Stimulated activated effector memory CD8-positive, alpha-beta T cell treated with anti-CD3 and anti-CD28 coated beads, Interleukin-12 subunit alpha, Interleukin-12 subunit beta, amount 100 ng/mL, for 72 hours (primary cell): ENCODE measurements around the gene PLXDC2.
"Not testable (repeated sequence)": the region's sequence is repeated elsewhere in the genome, so short reads cannot be mapped to it uniquely, and the experiment has no call there.

Source experiments
- ATAC-seq: fragments of 150-1000 bp; cut with Tn5 transposase; 2 replicates; pipeline ENCODE4 v1.10.0; 2021
- DNase-seq, 2 donors: peaks; one replicate each; pipeline ENCODE4 v3.0.0; 2021 to 2022; ENCODE audit warnings: low spot score in 2 of 2
- H3K27ac Mint-ChIP-seq: one replicate; pipeline ENCODE4 v1.8.0; 2022; ENCODE audit warnings: mild to moderate bottlenecking, mixed read lengths
- H3K36me3 Mint-ChIP-seq: one replicate; pipeline ENCODE4 v1.8.0; 2022; ENCODE audit warnings: mild to moderate bottlenecking, mixed read lengths
- H3K4me1 Mint-ChIP-seq: one replicate; pipeline ENCODE4 v1.8.0; 2022; ENCODE audit warnings: mixed read lengths
- H3K4me3 Mint-ChIP-seq: one replicate; pipeline ENCODE4 v1.8.0; 2022; ENCODE audit warnings: mild to moderate bottlenecking, mixed read lengths
- H3K9me3 Mint-ChIP-seq: one replicate; pipeline ENCODE4 v1.8.0; 2022; ENCODE audit warnings: mixed read lengths

Gene PLXDC2

DNA sequence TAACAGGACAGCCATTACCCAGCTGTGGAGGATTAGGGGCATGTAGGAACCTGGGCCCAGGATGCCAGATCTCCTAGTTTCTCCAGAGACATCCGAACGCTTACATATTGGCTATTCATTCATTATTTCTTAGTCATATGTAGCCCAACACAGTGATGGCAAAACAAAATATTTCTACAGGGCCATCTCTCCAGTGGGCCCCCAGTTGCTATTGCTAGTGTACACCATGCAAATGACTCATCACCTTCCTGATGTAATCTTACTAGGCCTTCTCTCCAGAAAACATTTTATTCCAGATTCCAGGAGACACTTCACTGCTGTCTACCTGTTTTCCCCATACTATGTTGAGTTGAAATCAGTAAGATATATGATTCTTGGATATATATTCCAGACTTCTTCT, 201.7 kb downstream of the PLXDC2 start:
- ATAC-seq: no peak
- no peak overlapping the region for H3K4me3 Mint-ChIP-seq
- peaks cover 21% of the 10 kb centered on the region for H3K9me3 Mint-ChIP-seq
- H3K4me1 Mint-ChIP-seq: no peaks in the 10 kb centered on the region
- no peaks in the 10 kb centered on the region for H3K36me3 Mint-ChIP-seq
- no peak overlapping the region for H3K27ac Mint-ChIP-seq
- DNase-seq: no peak

DNA sequence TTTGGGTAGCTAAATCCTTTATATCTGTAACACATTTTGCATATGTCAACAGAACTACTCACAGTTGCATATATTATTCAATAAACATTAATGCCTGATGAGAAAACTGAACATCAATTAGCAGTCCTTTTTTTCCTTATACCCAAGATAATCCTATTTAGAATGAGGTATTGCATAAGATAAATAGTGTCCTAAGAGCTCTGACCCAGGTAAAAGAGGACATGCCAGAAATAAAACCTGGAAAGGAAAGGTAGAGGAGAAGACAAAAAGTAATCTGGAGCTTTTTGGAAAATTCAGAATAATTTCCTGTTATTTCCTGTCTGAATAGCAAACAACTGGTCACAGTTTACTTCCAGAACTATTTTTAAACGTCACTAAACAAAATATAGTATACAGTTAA, 204.4 kb downstream of the PLXDC2 start:
- ATAC-seq (no peak), DNase-seq (no peak)
- Mint-ChIP-seq H3K4me1 (no peaks in the 10 kb centered on the region), H3K36me3 (no peaks in the 10 kb centered on the region), H3K9me3 (peaks cover 7% of the 10 kb centered on the region), H3K27ac (no peak overlapping the region), H3K4me3 (no peak overlapping the region)

DNA sequence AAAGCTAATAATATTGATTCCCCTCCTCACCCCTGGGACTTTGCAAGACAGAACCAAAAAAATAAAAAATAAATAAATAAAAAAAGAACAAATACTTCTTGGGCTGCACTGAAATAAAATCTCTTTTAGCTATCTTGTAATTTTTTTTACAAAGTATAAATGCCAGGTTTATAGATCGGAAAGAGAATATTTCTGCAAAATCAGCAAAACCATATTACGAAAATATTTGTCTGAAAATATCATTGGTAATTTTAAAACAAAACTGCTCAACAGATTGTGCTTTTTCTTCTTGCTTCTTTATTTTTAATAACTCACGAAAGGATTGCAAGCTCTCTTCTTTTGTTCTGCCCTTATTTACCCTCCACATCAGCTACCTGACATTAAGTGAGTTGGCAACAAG, 213.3 kb downstream of the PLXDC2 start:
- no peak for ATAC-seq
- no peaks in the 10 kb centered on the region for H3K4me1 Mint-ChIP-seq
- no peaks in the 10 kb centered on the region for H3K36me3 Mint-ChIP-seq
- peaks cover 10% of the 10 kb centered on the region for H3K9me3 Mint-ChIP-seq
- no peak for DNase-seq
- H3K4me3 Mint-ChIP-seq: no peak overlapping the region
- H3K27ac Mint-ChIP-seq: no peak overlapping the region

DNA sequence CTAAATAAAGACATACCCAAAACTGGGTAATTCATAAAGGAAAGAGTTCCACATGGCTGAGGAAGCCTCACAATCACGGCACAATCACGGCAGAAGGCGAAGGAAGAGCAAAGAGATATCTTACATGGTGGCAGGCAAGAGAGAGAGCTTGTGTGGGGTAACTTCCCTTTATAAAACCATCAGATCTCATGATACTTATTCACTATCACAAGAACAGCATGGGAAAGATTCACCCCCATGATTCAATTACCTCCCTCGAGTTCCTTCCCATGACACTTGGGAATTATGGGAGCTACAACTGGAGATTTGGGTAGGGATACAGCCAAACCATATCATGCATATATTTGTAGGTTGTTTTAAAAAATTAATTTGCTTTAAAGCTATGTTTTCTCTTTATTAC, 217.2 kb downstream of the PLXDC2 start:
- Mint-ChIP-seq H3K27ac (no peak overlapping the region), H3K36me3 (no peaks in the 10 kb centered on the region), H3K4me3 (no peak overlapping the region), H3K9me3 (peaks cover 10% of the 10 kb centered on the region), H3K4me1 (no peaks in the 10 kb centered on the region)
- ATAC-seq (no peak), DNase-seq (no peak)

DNA sequence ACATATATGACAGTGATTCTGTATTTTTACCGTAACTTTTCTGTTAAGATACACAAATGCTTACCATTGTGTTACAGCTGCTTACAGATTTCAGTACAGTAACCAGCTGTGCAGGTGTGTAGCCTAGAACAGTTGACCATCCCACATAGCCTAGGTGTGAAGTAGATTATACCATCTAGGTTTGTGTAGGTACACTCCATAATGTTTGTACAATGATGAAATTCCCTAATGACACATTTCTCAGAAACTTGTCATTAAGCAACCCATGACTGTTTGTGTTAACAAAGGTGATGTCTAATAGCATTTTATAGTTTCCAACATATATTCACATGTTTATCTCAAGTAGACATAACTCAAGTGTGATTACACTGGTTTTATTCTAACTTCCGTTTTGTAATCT, 218.5 kb downstream of the PLXDC2 start:
- Mint-ChIP-seq H3K27ac (no peak overlapping the region), H3K36me3 (no peaks in the 10 kb centered on the region)

DNA sequence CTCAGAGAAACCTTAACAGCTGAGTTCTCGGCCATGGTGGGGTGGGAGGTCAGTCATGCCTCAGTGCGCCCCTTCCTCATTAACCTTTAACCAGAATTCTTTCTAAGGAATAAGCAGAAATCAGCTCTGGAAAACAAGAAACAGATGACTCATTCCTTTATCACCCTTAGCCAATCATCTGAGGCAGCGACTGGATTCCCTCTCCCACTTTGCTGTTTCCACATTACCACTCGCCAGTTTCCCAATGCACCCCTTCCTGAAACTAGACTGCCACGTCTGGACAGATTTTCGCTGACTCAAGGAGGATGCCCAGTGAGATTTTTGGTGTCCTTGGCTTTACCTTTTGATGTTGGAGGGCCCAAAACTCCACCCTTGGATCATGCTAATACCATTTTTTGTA, 223.8 kb downstream of the PLXDC2 start:
- ATAC-seq (no peak), DNase-seq (no peak)
- H3K9me3 Mint-ChIP-seq: peaks cover 12% of the 10 kb centered on the region
- no peak overlapping the region for H3K27ac Mint-ChIP-seq
- no peak overlapping the region for H3K4me3 Mint-ChIP-seq
- H3K4me1 Mint-ChIP-seq: no peaks in the 10 kb centered on the region
- H3K36me3 Mint-ChIP-seq: no peaks in the 10 kb centered on the region

More for the DNA sequence above, 218.5 kb downstream of the PLXDC2 start:
- no peak overlapping the region for H3K4me3 Mint-ChIP-seq
- H3K4me1 Mint-ChIP-seq: no peaks in the 10 kb centered on the region
- H3K9me3 Mint-ChIP-seq: peaks cover 12% of the 10 kb centered on the region
- DNase-seq (no peak), ATAC-seq (no peak)

DNA sequence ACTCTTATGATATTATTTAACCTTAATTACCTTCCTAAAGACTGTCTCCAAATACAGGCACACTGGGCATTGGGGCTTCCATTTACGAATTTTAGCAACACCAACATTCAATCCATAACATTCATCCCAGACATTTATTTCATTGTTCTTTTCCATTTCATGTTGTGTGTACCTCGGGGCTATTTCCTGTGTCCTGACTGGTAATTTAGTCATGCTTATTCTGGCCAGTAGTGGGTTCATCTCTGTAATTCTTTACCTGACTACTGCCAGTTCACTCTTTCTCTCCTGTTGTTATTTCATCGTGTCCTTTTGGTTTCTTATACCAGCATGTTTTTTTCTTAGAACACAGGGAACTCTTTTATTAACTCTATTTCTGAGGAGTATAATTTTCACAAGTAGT, 225.7 kb downstream of the PLXDC2 start:
- Mint-ChIP-seq H3K9me3 (peaks cover 12% of the 10 kb centered on the region), H3K4me1 (no peaks in the 10 kb centered on the region), H3K36me3 (no peaks in the 10 kb centered on the region), H3K27ac (no peak overlapping the region), H3K4me3 (no peak overlapping the region)
- DNase-seq (no peak), ATAC-seq (no peak)

DNA sequence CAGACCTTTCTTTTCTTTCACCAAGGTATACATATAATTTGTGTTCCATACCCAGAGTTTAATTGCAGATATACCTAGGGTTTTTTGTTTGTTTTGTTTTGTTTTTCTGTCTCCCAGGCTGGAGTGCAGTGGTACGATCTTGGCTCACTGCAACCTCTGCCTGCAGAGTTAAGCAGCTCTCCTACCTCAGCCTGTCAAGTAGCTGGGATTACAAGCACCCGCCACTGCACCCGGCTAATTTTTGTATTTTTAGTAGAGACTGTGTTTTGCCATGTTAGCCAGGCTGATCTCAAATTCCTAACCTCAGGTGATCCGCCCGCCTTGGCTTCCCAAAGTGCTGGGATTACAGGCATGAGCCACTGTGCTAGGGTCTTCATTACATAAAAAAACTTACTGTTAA, 228.9 kb downstream of the PLXDC2 start:
- H3K9me3 Mint-ChIP-seq: peaks cover 14% of the 10 kb centered on the region
- not testable (repeated sequence) for H3K4me3 Mint-ChIP-seq, H3K4me1 Mint-ChIP-seq, DNase-seq, H3K27ac Mint-ChIP-seq, ATAC-seq, H3K36me3 Mint-ChIP-seq

DNA sequence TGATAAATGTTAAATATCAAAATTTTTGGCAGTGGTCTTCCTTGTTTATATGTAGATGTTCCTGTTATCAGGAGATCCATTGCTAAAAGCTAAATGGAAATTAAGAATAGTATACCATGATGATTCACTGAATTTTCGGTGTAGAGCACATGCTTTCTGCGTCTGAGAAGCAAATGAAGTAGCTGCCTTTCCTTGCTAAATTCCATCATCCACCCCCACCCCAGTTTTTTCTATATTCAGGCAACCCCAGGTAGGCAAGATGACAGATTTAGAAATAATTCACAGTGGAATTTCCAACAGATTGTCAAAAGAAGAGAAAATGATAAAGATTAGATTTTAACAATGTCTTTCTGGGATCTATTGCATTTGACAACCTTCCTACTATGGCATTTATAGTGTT, 231.9 kb downstream of the PLXDC2 start:
- peaks cover 10% of the 10 kb centered on the region for H3K9me3 Mint-ChIP-seq
- H3K27ac Mint-ChIP-seq: no peak overlapping the region
- no peaks in the 10 kb centered on the region for H3K4me1 Mint-ChIP-seq
- no peak for ATAC-seq
- no peak overlapping the region for H3K4me3 Mint-ChIP-seq
- DNase-seq: no peak
- no peaks in the 10 kb centered on the region for H3K36me3 Mint-ChIP-seq

DNA sequence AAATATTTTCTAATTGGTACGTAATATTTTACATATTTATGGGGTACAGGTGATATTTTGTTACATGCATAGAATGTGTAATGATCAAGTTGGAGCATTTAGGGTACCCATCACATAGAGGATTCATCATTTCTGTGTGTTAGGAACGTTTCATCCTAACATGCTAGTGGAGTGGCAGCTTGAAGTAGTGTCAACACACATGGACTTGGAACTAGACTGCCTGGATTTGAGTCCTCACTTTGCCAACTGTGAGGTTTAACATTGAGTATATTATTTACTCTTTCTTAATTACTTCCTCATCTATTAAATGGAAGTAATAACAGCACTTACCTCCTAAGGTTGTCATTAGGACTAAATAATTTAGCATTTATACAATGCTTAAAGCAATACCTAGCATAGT, 241.9 kb downstream of the PLXDC2 start:
- H3K4me3 Mint-ChIP-seq: no peak overlapping the region
- peaks cover 11% of the 10 kb centered on the region for H3K9me3 Mint-ChIP-seq
- no peaks in the 10 kb centered on the region for H3K36me3 Mint-ChIP-seq
- ATAC-seq (no peak), DNase-seq (no peak)
- no peaks in the 10 kb centered on the region for H3K4me1 Mint-ChIP-seq
- H3K27ac Mint-ChIP-seq: no peak overlapping the region

DNA sequence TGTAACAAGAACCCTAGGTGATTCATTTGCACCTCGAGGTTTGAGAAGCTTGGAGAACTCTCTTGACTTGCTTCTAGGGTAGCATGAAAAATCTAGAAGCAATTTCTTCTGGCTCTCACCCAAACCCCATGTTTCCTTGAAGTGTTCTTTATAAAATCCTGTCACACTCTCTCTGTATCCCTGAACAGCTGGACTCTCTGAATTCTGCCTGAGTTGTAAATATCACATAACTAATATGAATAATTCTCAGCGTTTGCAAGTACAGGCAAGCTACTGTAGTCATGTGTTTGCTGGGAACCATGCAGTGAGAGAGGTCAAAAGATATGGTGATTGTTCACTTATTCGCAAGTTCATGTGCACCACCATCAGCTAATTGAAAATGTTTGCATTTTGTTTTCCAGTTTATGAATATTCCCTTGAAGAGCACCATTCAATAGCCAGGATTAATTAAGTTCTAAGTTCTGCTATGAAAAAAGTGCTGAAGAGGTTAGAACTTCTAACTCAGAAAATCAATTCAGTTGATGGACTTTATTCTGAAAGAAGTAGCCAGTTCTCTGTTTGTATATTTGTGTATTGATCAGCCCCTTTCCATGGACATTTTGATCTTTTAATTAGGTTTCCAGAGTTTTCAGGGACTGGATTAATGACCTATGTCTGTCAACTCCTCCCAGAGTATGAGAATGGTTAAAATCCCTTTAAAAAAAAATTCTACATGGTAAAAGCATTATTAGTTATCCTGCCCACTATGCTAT, 243.0 kb downstream of the PLXDC2 start:
- Mint-ChIP-seq H3K9me3 (peaks cover 13% of the 10 kb centered on the region), H3K4me1 (no peaks in the 10 kb centered on the region), H3K4me3 (no peak overlapping the region), H3K36me3 (no peaks in the 10 kb centered on the region), H3K27ac (no peak overlapping the region)
- ATAC-seq (no peak), DNase-seq (no peak)

DNA sequence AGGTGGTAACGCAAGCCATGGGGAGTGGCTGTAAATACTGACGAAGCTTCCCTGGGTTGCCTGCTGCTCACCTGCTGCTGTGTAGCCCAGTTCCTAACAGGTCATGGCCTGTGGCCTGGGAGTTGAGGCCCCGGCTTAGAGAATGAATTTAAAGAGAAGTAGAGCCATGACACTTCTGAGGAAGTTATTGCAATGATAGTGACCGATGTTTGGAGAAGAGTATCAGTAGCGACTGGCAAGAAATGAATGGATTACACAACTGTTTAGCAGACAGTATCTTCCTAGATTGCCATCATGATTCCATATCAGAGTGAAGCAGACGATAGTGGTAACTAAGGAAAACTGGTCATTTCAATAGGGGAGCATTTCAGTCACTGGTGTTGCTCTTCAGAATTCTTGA, 249.6 kb downstream of the PLXDC2 start:
- H3K36me3 Mint-ChIP-seq: no peaks in the 10 kb centered on the region
- H3K27ac Mint-ChIP-seq: no peak overlapping the region
- ATAC-seq (no peak), DNase-seq (no peak)
- H3K4me1 Mint-ChIP-seq: no peaks in the 10 kb centered on the region
- no peak overlapping the region for H3K4me3 Mint-ChIP-seq
- peaks cover 21% of the 10 kb centered on the region for H3K9me3 Mint-ChIP-seq

DNA sequence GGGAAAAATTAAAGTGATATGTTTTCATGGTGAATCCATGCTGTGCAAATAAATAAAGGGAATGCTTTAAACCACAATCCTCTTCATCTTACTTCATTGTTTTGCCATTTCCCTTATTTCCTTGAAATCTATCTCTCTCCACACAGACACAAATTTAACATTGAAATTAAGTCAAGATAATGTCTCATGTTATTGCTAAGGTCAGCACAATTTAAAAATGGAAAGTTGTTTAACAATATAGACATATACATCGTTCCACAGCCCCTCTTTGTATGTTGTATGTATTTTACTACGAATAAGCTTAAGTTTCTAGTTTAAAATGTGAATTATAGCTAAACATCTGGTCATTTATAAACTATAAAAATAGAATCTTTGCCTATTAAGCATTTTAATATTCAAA, 256.9 kb downstream of the PLXDC2 start:
- no peak overlapping the region for H3K27ac Mint-ChIP-seq
- no peaks in the 10 kb centered on the region for H3K36me3 Mint-ChIP-seq
- ATAC-seq (no peak), DNase-seq (no peak)
- H3K9me3 Mint-ChIP-seq: peaks cover 20% of the 10 kb centered on the region
- H3K4me3 Mint-ChIP-seq: no peak overlapping the region
- H3K4me1 Mint-ChIP-seq: no peaks in the 10 kb centered on the region

DNA sequence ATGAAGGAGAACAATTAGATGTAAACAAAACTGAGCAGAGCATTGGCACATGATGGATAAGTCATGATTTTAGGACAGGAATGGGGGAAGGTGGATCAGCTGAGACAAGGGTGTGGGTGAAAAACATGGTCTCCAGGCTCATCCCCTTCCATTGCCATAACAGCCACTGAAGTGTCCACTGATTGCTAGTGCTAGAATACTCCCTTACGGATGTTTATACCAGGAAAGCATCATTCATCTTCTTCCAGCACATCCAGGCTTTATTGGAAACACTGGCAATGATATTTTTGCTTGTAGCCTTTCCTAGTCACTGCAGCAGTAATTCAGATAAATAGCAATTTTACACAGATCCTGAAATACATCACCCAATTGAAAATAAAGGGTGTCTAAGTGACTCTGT, 259.5 kb downstream of the PLXDC2 start:
- no peak for ATAC-seq
- H3K4me3 Mint-ChIP-seq: no peak overlapping the region
- H3K4me1 Mint-ChIP-seq: no peaks in the 10 kb centered on the region
- no peak for DNase-seq
- no peak overlapping the region for H3K27ac Mint-ChIP-seq
- peaks cover 19% of the 10 kb centered on the region for H3K9me3 Mint-ChIP-seq
- H3K36me3 Mint-ChIP-seq: no peaks in the 10 kb centered on the region

DNA sequence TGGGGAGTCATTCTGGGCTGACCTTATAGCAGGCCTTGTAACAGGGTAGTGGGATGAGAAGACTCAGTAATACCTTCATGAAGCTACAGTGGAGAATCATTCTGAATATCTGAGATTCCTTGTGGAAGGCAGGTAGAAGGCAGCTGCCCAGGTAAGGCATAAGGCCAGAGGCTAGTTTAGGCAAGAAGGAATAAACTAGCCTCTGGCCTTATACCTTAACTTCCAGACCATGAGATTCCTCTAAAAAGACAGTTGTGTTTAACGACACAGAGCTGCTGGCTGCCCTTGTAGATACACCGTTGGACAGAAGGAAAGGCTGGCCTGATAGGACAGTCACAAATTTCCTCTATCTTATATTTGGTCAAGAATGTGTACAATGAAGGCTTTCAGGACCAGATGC, 268.2 kb downstream of the PLXDC2 start:
- H3K36me3 Mint-ChIP-seq: no peaks in the 10 kb centered on the region
- DNase-seq (no peak), ATAC-seq (no peak)
- peaks cover 12% of the 10 kb centered on the region for H3K9me3 Mint-ChIP-seq
- H3K4me1 Mint-ChIP-seq: no peaks in the 10 kb centered on the region
- H3K27ac Mint-ChIP-seq: no peak overlapping the region
- H3K4me3 Mint-ChIP-seq: no peak overlapping the region

DNA sequence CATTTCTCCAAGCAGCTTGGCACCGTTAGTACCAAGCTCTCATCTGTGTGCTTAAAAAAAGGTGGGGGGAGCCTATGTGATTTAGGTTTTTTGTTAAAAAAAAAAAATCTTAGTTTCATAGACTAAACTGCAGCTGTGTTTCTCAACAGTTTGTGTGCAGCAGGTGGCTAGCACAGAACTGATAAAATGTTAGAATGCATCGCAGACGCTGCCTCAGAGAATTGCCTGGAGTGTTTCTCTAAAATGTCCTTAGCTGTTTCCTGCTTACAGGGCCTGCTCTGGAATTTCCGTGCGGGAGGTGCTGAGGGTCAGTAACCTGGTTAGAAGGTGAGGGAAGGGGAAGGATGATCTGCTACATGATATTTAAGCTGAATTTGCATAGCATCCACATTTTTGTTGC, 268.9 kb downstream of the PLXDC2 start:
- Mint-ChIP-seq H3K36me3 (no peaks in the 10 kb centered on the region), H3K9me3 (peaks cover 12% of the 10 kb centered on the region), H3K27ac (no peak overlapping the region), H3K4me3 (no peak overlapping the region), H3K4me1 (no peaks in the 10 kb centered on the region)
- no peak for ATAC-seq
- DNase-seq: no peak

DNA sequence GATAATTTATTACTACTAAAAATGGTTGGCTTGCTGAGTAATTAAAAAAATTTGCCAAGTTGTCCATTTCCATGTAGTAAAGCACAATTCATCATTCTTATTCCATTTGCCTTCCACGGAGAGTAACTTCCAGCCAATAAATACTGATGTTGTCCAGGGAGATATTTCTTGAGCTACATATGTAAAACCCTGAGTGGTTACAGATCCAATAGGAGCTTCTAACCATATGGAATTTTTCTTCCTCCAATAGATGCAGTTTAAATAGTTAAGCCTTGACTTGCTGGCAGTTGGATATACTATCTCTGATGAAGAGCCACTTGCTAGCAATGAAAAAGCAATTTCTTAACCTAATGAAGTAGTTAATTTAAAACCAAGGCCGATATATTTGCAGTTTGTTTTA, 271.1 kb downstream of the PLXDC2 start:
- H3K4me3 Mint-ChIP-seq: no peak overlapping the region
- DNase-seq (no peak), ATAC-seq (no peak)
- peaks cover 15% of the 10 kb centered on the region for H3K9me3 Mint-ChIP-seq
- no peaks in the 10 kb centered on the region for H3K4me1 Mint-ChIP-seq
- H3K36me3 Mint-ChIP-seq: no peaks in the 10 kb centered on the region
- no peak overlapping the region for H3K27ac Mint-ChIP-seq
